Cardiac fibroblast (primary cell): ENCODE data around the gene PARP1.

Experiments used
- DNase-seq, 2 donors: peaks; one replicate each; pipeline versions ENCODE4 v3.0.0 to v3.0.0-alpha.2; 2010; ENCODE audit warnings: low read depth in 2 of 2
- H3K4me3 ChIP-seq, 2 donors: replicated peaks in 1 of 2; 1 replicate in 1 of 2; 2 replicates in 1 of 2; pipeline ENCODE4 v1.5.1; 2011; ENCODE audit warnings: low read depth in 2 of 2, low read length in 2 of 2, mild to moderate bottlenecking in 2 of 2, moderate library complexity in 1 of 2
- TF ChIP-seq, protein P1 (sequence below): IDR thresholded peaks from one replicate; pipeline ENCODE4 v1.5.1; 2011; ENCODE audit warnings: low read depth, mild to moderate bottlenecking, low read length, inconsistent platforms

Gene PARP1

DNA sequence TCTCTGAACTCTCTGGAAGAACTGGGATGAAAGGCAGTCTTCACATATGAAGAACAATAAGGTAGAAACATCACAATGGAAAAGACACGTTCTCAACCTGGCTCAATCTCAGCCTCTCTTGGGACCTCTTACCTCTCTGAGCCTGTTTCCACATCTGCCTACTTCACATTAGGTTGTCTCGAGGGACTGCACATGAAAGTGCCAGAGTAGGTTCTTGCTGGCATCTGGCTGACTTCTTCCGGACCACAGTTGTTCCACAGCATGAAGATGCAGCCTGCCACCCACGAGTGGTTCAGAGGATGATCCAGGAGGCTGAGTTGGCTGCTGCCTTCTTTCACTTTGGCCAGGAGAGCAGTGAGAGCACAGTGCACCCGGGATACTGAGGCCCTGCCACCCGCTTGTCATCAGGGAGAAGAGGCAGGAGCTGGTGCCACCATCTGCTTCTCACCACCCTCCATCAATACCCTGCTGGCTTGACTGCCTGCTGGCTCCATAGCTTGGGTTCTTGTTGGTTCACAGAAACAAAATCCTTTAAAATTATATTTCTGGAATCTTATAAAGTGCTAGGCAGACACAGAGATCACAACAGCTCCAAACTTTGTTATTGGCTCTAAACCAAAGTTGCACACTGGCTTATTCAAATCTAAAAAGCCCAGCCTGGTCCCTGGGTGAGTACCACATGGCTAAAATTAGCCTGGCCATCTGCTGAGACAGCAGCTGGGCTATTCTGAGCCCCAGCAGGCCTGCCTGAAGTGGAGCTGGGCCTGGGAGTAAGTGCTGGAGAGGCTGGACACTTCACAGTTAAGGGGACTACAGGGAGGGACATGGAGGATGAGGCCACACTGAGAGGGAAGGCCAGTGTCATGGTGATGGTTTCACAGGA, 52.0 kb downstream of the PARP1 start:
- DNase-seq, result no peak
- H3K4me3 ChIP-seq, result no peak overlapping the region
- TF ChIP-seq, protein P1, sequence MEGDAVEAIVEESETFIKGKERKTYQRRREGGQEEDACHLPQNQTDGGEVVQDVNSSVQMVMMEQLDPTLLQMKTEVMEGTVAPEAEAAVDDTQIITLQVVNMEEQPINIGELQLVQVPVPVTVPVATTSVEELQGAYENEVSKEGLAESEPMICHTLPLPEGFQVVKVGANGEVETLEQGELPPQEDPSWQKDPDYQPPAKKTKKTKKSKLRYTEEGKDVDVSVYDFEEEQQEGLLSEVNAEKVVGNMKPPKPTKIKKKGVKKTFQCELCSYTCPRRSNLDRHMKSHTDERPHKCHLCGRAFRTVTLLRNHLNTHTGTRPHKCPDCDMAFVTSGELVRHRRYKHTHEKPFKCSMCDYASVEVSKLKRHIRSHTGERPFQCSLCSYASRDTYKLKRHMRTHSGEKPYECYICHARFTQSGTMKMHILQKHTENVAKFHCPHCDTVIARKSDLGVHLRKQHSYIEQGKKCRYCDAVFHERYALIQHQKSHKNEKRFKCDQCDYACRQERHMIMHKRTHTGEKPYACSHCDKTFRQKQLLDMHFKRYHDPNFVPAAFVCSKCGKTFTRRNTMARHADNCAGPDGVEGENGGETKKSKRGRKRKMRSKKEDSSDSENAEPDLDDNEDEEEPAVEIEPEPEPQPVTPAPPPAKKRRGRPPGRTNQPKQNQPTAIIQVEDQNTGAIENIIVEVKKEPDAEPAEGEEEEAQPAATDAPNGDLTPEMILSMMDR, result no peak

DNA sequence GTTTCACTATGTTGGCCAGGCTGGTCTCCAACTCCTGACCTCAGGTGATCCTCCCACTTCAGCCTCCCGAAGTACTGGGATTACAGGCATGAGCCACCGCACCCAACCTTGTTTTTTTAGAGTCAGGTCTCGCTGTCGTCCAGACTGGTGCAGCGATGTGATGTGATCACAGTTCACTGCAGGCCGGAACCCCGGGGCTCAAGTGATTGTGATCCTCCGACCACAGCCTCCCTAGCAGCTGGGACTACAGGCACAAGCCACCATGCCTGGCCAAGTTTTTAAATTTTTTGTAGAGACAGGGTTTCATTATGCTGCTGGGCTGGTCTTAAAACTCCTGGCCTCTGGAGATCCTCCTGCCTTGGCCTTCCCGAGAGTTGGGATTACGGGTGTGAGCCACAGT, 52.9 kb downstream of the PARP1 start:
- H3K4me3 ChIP-seq, result no peak overlapping the region
- DNase-seq, result no peak
- TF ChIP-seq, protein P1, result no peak

DNA sequence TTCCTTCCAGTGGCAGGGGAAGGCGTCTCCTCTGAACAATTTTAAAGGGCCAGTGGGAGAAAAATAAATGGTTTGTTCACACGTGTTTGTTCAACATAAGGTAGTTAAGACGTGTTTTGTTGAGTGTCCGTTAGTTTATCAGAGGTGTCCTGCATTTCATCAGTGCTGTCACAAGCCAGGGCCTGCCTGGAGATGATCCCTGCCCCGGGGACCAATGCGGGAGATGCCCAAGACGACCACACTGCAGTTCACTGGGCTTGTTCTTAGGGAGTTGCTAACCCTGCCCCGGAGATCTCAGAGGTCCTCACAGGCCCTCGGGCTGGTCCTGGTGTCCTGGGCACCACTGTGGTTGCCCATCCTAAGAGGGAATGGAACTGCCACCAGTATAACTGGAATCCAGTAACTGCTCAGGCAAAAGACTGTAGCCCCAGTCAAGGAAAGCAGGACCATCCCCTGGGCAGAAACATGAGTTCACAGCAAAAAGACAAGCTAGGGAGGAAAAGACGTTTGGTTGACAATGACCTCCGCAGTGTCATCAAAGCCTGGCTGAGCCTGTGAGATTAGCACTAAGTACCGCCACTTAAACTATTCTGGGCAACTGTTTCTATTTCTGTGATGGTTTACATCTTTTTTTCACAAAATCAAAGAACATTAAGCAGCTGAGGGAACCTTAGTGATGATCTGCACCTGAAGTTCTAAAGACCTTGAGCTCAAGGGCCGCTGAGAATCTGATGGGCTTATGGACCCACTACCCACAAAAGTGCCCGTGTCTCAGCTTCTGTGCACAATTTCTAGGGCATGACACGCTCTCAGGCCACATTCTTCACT, 54.0 kb downstream of the PARP1 start:
- DNase-seq, result no peak
- TF ChIP-seq, protein P1, result no peak
- no peak overlapping the region for H3K4me3 ChIP-seq

DNA sequence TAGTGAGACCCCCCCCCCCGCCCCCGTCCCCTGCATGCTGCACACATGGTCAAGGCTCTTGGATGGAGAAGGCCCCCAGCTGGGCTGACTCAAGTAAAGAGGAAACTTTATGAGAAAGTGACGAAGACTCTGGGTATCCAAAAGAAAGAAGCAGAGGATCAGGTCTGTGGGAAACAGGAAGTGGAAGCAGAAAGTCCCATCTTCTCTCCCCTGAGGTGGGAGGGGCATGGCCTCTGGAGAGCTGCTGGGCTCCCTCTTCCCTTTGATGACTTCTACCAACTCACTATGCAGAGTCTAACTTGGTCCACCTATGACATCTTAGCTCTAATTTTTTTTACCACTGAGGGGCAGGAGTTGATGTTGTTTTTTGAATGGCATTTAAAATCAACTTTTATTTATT, 56.2 kb downstream of the PARP1 start:
- TF ChIP-seq, protein P1, result no peak
- DNase-seq, result no peak
- no peak overlapping the region for H3K4me3 ChIP-seq

DNA sequence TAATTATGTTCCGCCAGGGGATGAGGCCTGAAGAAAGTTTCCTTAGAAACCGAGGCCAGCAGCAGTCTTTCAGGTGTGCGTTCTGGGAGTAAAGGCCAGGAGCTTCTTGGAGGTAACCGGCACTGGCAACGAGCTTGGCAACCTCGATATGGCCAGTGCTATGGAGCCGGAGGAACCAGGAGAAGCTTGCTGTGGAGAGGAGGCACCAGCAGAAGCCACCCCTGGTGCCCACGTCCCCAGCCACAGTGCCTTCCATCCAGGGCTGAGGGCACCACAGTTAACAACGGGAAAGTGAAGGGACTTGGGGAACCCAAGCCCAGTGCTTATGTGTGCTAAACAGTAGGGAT, 57.4 kb downstream of the PARP1 start:
- DNase-seq, result no peak
- H3K4me3 ChIP-seq, result no peak overlapping the region
- TF ChIP-seq, protein P1, result no peak

DNA sequence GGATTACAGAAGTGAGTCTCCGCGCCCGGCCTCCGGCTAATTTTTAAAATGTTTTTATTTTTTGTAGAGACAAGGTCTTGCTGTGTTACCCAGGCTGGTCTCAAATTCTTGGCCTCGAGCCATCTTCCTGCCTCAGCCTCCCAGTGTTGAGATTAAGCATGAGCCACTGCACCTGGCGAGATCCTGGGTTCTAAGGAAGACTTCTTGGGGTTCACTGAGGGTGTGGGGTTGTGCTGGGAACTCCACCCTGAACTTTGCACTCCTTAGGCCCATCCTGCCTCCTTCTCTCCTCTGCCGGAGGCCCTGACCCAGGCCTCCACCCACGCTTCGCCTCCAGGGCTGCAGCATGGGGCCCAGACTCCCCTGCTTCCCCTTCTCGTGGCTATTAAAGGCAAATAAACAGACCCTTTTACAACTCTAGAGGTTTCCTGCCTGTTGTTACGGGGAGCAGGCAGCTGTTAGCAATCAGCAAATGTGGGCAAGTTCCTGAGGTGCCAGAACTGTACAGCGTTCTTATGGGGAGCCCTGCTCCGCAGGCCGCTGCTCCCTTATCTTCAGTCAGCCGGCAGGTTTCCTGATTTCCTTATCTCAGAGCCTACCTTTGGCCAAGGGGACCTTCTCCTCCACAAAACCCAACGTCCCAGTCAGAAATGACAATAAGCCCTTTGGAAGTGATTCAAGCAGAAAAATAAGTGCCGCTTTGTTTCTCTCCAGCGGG, 57.9 kb downstream of the PARP1 start:
- TF ChIP-seq, protein P1, result no peak
- peak in 1 of 2 donors; percentile 36 for DNase-seq
- no peak overlapping the region for H3K4me3 ChIP-seq
